Kidney (tissue), 14 donors: ENCODE measurements around the gene NFKBIA. TPM values are rescaled to one million over a fixed set of nuclear protein-coding genes. Genes with fewer than 3 reads are reported as not detected.

ENCODE experiments used
- DNase-seq, 5 donors: peaks; one replicate each; pipeline ENCODE4 v3.0.0-alpha.2; 2013 to 2020
- FAIRE-seq: peaks from 2 replicates; lab custom pipeline; 2012; peaks lifted over from hg19 to GRCh38; lab: Jason Lieb, UNC
- H3K27ac ChIP-seq, 2 donors: one replicate each; pipeline ENCODE4 v1.7.0; 2013; ENCODE audit warnings: low read depth in 2 of 2, low read length in 2 of 2, inconsistent platforms in 1 of 2
- H3K27me3 ChIP-seq: one replicate; pipeline ENCODE4 v1.7.1; 2013; ENCODE audit warnings: low read length, inconsistent platforms; ENCODE audit not compliant: control insufficient read depth, insufficient read depth
- H3K36me3 ChIP-seq, 3 donors: one replicate each; pipeline versions ENCODE4 v1.7.0 to v1.7.1; 2013; ENCODE audit warnings: low read length in 3 of 3, control low read depth in 1 of 3, inconsistent platforms in 1 of 3; ENCODE audit not compliant: insufficient read depth in 3 of 3, control insufficient read depth in 2 of 3
- H3K4me1 ChIP-seq, 3 donors: one replicate each; pipeline versions ENCODE4 v1.7.0 to v1.7.1; 2013; ENCODE audit warnings: low read length in 3 of 3, inconsistent platforms in 1 of 3, low read depth in 1 of 3; ENCODE audit not compliant: control insufficient read depth in 2 of 3, insufficient read depth in 2 of 3
- H3K4me3 ChIP-seq, 3 donors: one replicate each; pipeline versions ENCODE4 v1.7.0 to v1.8.1; 2013; ENCODE audit warnings: low read length in 3 of 3, control low read depth in 1 of 3, inconsistent platforms in 1 of 3
- H3K9ac ChIP-seq, 3 donors: one replicate each; pipeline versions ENCODE4 v1.7.0 to v1.7.1; 2013; ENCODE audit warnings: low read length in 3 of 3, control low read depth in 1 of 3, inconsistent platforms in 1 of 3
- H3K9me3 ChIP-seq, 3 donors: one replicate each; pipeline versions ENCODE4 v1.7.0 to v1.7.1; 2013; ENCODE audit warnings: low read length in 3 of 3, control low read depth in 1 of 3, inconsistent platforms in 1 of 3; ENCODE audit not compliant: control insufficient read depth in 2 of 3, insufficient read depth in 1 of 3
- intact Hi-C: fragments of 100-400 bp; cut with DNase I; formaldehyde crosslinking; loops from one replicate; pipeline ENCODE4 v1.11.1; 2022
- polyA plus RNA-seq: library from polyadenylated mRNA; stranded (reverse); fragments of 350-450 nt; fragmentation: Illumina TruSeq; extraction: RNeasy Lipid Tissue Mini Kit (QIAGEN cat#74804); gene quantifications from one replicate; pipeline ENCODE4 v1.2.3, GENCODE V29; 2014; ENCODE audit warnings: low read depth, low replicate concordance; ENCODE audit not compliant: insufficient read depth
- total RNA-seq: library from RNA; stranded (reverse); fragmentation: NEBNext Ultra II Directional; extraction: Animal tissue kit (Norgen Biotek cat#: 25700); gene quantifications from one replicate; pipeline ENCODE4 v1.2.1, GENCODE V29; 2021
- TF ChIP-seq, protein P1 (sequence below): IDR thresholded peaks from 3 replicates; pipeline ENCODE4 v1.5.1; 2012; ENCODE audit warnings: mild to moderate bottlenecking, moderate library complexity, borderline replicate concordance; ENCODE audit not compliant: insufficient read depth; ENCODE audit errors: extremely low read depth
- donor health status: control.
- donor health status: control.
- donor health status: control.
- donor health status: control.
- donor health status: control.
- donor health status: DM: yes; HTN: yes; CAD: no.
- donor health status: Normal renal cell carcinoma (clear cell type).

NFKBIA gene
- total and polyA plus RNA-seq, 2 donors from 2014 or later: 131 to 171 TPM

DNA sequence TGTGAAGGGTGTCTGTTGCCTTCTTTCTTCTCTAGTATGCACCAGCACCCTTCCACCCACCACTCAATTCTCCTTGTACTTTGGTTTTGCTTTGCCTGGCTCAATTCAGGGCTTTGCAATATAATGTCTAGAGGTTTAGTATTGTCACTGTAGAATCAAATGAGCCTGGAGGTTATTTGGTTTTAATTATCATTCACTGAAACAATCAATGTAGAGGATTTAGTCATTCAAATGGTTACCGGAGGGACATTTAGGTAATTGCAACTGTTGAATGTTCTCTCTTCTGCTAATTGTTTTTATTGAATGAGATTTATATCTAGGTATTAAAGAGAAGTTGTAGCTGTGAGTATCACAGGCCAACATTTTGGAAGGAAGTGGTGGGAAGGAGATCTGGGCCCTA, 29.3 kb upstream of the NFKBIA start:
- no peak overlapping the region for H3K27ac ChIP-seq
- DNase-seq: no peak
- intact Hi-C loops: no loop called here
- no peak for FAIRE-seq
- TF ChIP-seq, protein P1, sequence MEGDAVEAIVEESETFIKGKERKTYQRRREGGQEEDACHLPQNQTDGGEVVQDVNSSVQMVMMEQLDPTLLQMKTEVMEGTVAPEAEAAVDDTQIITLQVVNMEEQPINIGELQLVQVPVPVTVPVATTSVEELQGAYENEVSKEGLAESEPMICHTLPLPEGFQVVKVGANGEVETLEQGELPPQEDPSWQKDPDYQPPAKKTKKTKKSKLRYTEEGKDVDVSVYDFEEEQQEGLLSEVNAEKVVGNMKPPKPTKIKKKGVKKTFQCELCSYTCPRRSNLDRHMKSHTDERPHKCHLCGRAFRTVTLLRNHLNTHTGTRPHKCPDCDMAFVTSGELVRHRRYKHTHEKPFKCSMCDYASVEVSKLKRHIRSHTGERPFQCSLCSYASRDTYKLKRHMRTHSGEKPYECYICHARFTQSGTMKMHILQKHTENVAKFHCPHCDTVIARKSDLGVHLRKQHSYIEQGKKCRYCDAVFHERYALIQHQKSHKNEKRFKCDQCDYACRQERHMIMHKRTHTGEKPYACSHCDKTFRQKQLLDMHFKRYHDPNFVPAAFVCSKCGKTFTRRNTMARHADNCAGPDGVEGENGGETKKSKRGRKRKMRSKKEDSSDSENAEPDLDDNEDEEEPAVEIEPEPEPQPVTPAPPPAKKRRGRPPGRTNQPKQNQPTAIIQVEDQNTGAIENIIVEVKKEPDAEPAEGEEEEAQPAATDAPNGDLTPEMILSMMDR: no peak
- no peak overlapping the region for H3K9ac ChIP-seq
- no peak overlapping the region for H3K4me3 ChIP-seq
- no peaks in the 10 kb centered on the region for H3K9me3 ChIP-seq
- H3K36me3 ChIP-seq: no peaks in the 10 kb centered on the region
- H3K27me3 ChIP-seq: no peaks in the 10 kb centered on the region
- H3K4me1 ChIP-seq: no peaks in the 10 kb centered on the region

DNA sequence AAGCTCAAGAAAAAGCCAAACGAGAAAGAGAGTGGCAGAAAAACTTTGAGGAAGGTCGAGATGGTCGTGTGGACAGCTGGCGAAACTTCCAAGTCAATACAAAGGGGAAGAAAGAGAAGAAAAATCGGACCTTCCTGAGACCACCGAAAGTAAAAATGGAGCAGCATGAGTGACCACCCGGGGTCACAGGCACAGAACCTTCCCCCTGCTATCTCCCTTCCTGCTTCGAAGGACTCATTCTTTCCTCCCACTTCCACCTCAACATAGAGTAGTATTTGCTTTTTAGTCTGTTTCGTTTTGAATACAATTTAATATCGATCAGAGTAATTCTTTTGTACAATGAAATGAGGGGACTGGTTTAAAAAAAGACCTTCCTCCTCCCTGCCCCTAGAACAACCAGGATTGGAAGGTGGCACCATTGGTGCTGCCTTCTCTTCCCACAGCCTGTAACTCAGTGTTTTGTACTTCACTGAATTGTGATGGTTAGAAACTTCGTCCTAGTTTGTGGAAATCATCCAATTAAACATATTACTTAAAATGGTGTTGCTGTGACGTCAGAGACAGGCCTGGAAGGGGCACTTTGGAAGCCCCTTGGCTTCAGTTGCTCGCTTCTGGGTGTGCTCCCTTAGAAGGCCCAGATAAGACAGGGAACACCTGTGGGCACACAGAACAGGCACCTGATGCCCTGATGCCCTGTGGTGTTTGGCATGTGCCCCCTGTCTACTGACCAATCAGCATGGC, 26.1 kb upstream of the NFKBIA start:
- Histone ChIP-seq H3K27ac (no peak overlapping the region), H3K36me3 (no peaks in the 10 kb centered on the region), H3K4me3 (no peak overlapping the region), H3K9ac (no peak overlapping the region), H3K4me1 (no peaks in the 10 kb centered on the region), H3K27me3 (no peaks in the 10 kb centered on the region), H3K9me3 (no peaks in the 10 kb centered on the region)
- no peak for FAIRE-seq
- intact Hi-C loops: no loop called here
- TF ChIP-seq, protein P1: no peak
- no peak for DNase-seq

DNA sequence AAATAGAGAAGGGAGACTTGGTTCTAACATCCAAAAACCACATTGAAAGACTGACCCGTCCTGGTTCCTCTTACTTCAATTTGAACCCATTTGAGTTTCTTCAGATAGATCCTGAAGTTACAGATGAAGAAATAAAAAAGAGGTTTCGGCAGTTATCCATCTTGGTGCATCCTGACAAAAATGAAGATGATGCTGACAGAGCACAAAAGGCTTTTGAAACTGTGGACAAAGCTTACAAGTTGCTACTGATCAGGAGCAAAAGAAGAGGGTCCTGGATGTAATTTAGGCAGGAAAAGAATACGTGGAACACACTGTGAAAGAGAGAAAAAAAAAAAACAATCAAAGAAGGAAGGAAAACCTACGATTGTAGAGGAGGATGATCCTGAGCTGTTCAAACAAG, 25.4 kb upstream of the NFKBIA start:
- Histone ChIP-seq H3K9me3 (no peaks in the 10 kb centered on the region), H3K27me3 (no peaks in the 10 kb centered on the region), H3K27ac (no peak overlapping the region), H3K9ac (no peak overlapping the region), H3K4me3 (no peak overlapping the region), H3K36me3 (no peaks in the 10 kb centered on the region), H3K4me1 (no peaks in the 10 kb centered on the region)
- FAIRE-seq (no peak), DNase-seq (no peak)
- intact Hi-C loops: no loop called here
- TF ChIP-seq, protein P1: no peak

DNA sequence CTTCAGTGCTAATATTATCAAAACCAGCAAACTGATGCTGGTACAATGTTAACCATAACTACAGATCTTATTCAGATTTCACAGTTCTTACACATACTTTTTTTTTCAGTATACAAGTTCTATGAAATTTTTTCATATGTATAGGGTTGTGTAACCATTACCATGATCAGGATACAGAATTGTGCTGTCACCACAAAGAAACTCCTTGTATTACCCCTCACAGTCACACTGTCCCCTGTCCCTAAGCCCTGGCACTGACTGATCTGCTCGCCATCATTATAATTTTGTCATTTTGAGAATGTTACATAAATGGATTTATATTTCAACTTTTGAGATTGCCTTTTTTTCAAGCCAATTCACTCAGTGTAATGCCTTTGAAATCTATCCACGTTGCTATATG, 21.3 kb upstream of the NFKBIA start:
- H3K9me3 ChIP-seq: peaks cover 0 to 5% (median 0%) of the 10 kb centered on the region in 3 donors
- FAIRE-seq: no peak
- no peak overlapping the region for H3K27ac ChIP-seq
- no peak for DNase-seq
- H3K27me3 ChIP-seq: no peaks in the 10 kb centered on the region
- no peak overlapping the region for H3K4me3 ChIP-seq
- no peaks in the 10 kb centered on the region for H3K36me3 ChIP-seq
- TF ChIP-seq, protein P1: no peak
- intact Hi-C loops: no loop called here
- H3K4me1 ChIP-seq: no peaks in the 10 kb centered on the region
- no peak overlapping the region for H3K9ac ChIP-seq
